Measurements from ENCODE around the gene GRK5.
A peak's percentile ranks its signal among the peaks of the same experiment; 100 is the strongest.

The GRK5 gene

GRCh38 chr10:119198438-119198837, 8.9 kb upstream of the GRK5 start:
- no peak for DNase-seq (ENCODE audit: low spot score)

- DNase-seq (ENCODE audit: low spot score): peak; percentile 83
Measured at GRCh38 chr10:119199231-119199992, 8.0 kb upstream of the GRK5 start.

GRCh38 chr10:119201233-119201632, 6.1 kb upstream of the GRK5 start:
- no peak for DNase-seq (ENCODE audit: low spot score)

DNA sequence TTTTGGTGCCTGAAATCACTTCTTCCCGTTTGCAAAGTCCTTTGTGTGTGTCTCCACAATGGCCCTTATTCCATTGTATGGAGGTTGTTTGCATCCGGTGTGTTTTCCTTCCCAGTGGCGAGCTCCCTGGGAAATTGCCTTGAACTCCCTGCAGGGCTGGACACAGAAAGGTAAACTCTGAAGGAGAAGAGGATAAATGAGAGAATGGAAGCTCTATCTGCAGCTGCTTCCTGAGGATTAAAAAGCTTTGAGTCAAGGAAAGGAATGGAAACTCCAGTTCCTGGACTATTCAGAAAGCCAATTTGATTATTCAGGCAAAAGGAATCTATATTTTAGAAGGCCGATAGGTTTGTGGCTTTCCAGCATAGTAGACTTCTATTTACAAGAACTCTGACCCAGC, 4.4 kb upstream of the GRK5 start:
- no peak for DNase-seq (ENCODE audit: low spot score)

- no peak for DNase-seq (ENCODE audit: low spot score)
Measured at GRCh38 chr10:119205894-119206602, 1.3 kb upstream of the GRK5 start.

DNA sequence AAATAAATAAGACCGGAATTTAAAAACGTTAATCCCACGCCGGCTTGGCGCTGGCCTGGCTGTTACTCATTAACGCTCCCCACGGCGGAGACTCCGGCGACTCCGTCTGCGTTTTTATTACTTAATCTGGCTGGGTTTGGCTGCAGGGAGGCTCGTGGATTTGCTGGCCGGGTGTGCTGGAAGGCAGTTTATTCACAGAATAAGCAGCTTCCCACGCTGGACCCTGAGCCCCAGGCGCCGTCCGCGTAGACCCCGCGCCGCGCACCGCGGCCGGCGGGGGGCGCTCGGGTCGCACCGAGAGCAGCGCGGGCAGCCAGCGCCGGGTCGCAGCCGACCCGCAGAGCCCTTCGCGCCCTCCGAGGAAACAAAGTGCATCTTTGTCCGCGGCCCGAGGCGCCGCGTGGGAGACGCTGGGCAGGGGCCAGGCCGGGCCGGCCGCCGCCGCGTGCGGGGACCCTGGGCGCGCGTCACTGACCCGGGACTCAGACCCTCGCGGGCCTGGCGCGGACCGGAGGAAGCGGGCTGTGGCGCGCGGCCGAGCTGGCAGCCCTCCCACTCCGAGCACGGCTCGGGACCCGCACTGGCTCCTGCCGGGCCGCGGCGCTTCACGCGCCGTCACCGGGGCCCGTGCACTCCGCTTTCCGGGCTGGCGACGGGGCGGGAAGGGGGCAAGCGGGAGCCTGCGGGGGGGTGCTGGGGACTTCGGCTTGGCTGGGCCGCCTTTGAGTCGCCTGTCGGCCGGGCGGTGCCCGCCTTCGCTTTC, 587 bp upstream of the GRK5 start:
- peak; percentile 73 for DNase-seq (ENCODE audit: low spot score)

DNA sequence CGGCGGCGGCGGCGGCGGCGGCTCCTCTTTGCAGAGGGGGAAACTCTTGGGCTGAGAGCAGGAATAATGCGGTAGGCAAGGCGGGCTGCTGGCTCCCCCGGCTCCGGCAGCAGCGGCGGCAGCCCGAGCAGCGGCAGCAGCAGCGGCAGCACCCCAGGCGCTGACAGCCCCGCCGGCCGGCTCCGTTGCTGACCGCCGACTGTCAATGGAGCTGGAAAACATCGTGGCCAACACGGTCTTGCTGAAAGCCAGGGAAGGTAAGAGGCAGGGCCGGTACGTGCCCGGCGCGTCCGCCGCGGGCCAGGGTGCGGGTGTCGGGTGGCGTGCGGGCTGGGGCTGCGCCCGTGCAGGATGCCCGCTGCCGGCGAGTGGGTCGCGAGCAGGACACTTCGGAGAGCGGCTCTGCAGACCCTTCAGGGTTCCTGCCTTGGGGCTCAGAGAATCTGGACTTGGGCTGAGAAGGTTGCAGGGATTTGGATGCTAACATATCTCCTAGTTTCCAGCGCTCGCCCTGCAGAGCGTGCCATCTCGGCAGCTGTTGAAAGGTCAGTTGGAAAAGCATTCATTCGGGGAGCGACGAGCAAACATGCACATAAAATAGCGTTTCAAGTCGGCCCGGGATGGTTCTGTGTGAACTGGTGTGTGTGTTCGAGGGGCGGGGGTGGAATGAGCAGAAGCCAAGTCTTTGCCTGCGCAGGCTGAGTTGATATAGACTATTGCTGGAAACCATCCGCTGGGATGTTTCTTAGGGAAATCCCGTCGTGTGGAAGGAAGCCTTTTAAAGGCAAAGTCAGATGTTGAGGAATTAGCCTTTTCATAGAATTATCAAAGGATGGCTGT, 562 bp downstream of the GRK5 start:
- peak; percentile 66 for DNase-seq (ENCODE audit: low spot score)

- no peak for DNase-seq (ENCODE audit: low spot score)
Measured at GRCh38 chr10:119208553-119208940, 1.2 kb downstream of the GRK5 start.

- peak; percentile 51 for DNase-seq (ENCODE audit: low spot score)
Measured at GRCh38 chr10:119209035-119209735, 1.8 kb downstream of the GRK5 start.

DNA sequence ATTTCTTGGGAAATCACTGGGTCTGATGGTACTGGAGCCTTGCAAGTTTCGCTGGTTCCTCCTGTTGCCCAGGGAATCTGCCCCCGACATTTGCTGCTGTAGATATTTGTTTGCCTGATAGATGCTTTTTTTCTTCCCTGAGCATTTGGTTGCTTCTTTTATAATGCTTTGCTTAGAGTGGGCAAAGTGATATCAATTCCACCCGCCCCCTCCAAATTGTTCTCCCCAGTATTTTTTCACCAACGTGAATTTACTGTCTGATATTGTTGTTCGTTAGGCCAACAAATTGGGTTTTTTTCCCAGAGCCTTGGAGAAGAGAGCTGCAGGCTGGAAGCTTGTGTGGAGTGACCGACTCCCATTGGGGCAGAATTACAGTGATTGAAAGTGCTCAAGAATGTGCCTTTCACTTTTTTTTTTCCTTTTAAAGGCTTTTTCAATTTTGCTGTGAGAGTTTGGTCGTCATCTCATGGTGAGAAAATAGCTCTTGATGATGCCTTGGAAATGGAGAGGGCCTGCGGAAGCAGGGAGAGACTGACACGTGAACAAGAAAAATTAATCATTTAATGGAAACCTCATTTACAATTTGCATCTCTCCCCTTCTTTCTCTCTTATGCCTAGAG, 2.5 kb downstream of the GRK5 start:
- DNase-seq (ENCODE audit: low spot score): no peak

DNA sequence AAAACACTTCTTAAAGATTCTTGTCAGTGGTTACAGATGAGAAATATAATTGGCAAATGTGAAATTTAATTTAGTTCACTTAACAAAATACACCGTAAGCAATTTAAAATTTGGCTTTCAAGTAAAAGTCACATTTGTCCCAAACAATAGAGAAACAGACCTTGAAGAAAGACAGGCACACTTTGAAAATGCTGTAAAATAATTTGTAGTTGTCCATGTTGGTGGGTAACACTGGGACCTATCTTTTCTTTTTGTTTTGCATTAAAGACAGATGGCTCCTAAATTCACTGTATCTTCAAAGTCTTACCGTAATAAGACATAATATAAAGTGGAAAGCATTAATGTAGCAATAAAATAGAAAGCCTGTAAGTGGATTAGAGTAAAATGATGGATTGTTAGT, 3.3 kb downstream of the GRK5 start:
- no peak for DNase-seq (ENCODE audit: low spot score)

GRCh38 chr10:119211176-119211575, 3.8 kb downstream of the GRK5 start:
- DNase-seq (ENCODE audit: low spot score): no peak

- DNase-seq (ENCODE audit: low spot score): no peak
Measured at GRCh38 chr10:119211625-119212441, 4.5 kb downstream of the GRK5 start.

- no peak for DNase-seq (ENCODE audit: low spot score)
Measured at GRCh38 chr10:119215371-119215770, 8.0 kb downstream of the GRK5 start.

- no peak for DNase-seq (ENCODE audit: low spot score)
Measured at GRCh38 chr10:119216127-119216526, 8.8 kb downstream of the GRK5 start.

DNA sequence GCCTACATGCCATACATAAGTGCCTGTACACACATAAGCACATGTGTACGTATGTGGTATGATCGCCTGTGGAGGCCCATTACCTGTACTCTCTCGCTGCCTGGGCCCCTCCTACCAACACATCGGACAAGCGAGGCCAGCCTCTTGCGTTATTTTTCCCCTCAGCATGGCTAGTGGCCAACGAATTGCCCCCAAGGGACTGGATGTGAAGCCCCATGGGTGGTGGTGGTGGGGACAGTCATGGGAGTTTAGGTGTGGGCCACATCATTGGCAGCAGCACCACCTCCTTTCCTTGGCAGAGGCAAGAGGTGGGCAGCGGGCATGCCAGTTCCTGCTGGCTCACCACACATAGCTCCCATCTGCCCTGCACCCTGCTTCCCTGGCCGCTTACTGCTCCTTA, 10.0 kb downstream of the GRK5 start:
- no peak for DNase-seq (ENCODE audit: low spot score)

GRCh38 chr10:119217991-119218490, 10.7 kb downstream of the GRK5 start:
- no peak for DNase-seq (ENCODE audit: low spot score)

DNA sequence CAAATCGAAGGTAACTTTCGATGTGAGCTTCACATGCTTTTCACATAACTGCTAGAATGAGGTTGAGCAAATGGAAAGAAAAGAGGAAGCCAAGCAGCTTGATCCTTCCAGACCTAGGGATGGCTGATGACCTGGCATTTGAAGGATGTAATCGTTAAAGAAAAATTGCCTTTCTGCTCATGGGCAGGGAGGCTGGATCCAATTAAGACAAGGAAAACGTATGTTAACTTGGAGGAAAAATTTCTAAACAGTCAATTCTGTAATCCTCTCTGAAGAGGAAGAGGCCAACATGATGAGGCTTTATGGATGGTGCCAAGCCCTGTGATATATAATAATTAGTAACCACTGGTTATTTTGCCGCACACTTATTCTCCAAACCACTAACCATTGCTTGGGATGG, 12.5 kb downstream of the GRK5 start:
- no peak for DNase-seq (ENCODE audit: low spot score)

- no peak for DNase-seq (ENCODE audit: low spot score)
Measured at GRCh38 chr10:119221201-119221600, 13.8 kb downstream of the GRK5 start.

- DNase-seq (ENCODE audit: low spot score): no peak
Measured at GRCh38 chr10:119221666-119222065, 14.3 kb downstream of the GRK5 start.
